HCT116 (cell line): ENCODE results near the gene WHAMM. TPM values are rescaled to one million over a fixed set of nuclear protein-coding genes. Genes with fewer than 3 reads are reported as not detected.

Experiments
- ATAC-seq: fragments of 200-7000 bp; cut with Tn5 transposase; 2 replicates; pipeline ENCODE4 v1.9.1; 2020; ENCODE audit warnings: mild to moderate bottlenecking, moderate library complexity
- BruUV-seq: library from RNA; stranded (reverse); fragments of 400-500 nt; replicated peaks from 2 replicates; lab custom pipeline; 2021; lab: Mats Ljungman, UMichigan
- CTCF ChIA-PET: fragments of 300-600 bp; sonication (Branson Sonifier 250); formaldehyde crosslinking; loops from one replicate; lab custom pipeline; 2021; ENCODE audit warnings: antibody characterized with exemption; lab: Charles Lee
- POLR2A ChIA-PET: fragments of 300-600, 350-600 bp; sonication (Branson Sonifier 250); formaldehyde crosslinking; loops from one replicate; lab custom pipeline; 2021; ENCODE audit warnings: antibody characterized with exemption; lab: Charles Lee
- RAD21 ChIA-PET, 2 experiments: fragments of 300-600 bp; sonication (Branson Sonifier 250); formaldehyde crosslinking; loops; one replicate each; lab custom pipeline; 2023; ENCODE audit warnings: low total read pairs in 2 of 2; ENCODE audit not compliant: uncharacterized antibody in 2 of 2, unreplicated experiment in 2 of 2, low non-redundant PET in 1 of 2; lab: Charles Lee
- DNase-seq: peaks from one replicate; pipeline ENCODE4 v3.0.0-alpha.2; 2010; ENCODE audit warnings: low read depth, low spot score
- H2AFZ ChIP-seq: fragments of 200-600 bp; shearing (Covaris generic), sonication (generic); 2 replicates; pipeline ENCODE4 v1.6.1; 2017; ENCODE audit warnings: low read depth, mixed run types, mixed read lengths, antibody characterized with exemption, low read length; ENCODE audit not compliant: poor library complexity, severe bottlenecking
- H3K27ac ChIP-seq: 2 replicates; pipeline ENCODE4 v1.5.1; 2012; ENCODE audit warnings: low read depth, low read length
- H3K27me3 ChIP-seq: fragments of 200-600 bp; sonication (generic); 2 replicates; pipeline ENCODE4 v1.6.1; 2016; ENCODE audit warnings: mixed run types, low read length, mixed read lengths; ENCODE audit not compliant: insufficient read depth
- H3K36me3 ChIP-seq, 2 experiments: fragments of 200-500 bp in 1 of 2; fragments of 200-600 bp in 1 of 2; sonication (Bioruptor generic) in 1 of 2; sonication (generic) in 1 of 2; 2 replicates each; pipeline versions ENCODE4 v1.5.1 to v1.6.1; 2014 to 2016; ENCODE audit warnings: low read length in 2 of 2, inconsistent platforms in 1 of 2, mixed read lengths in 1 of 2, mixed run types in 1 of 2; ENCODE audit not compliant: insufficient read depth in 2 of 2, control insufficient read depth in 1 of 2
- H3K4me1 ChIP-seq, 2 experiments: fragments of 200-600 bp in 1 of 2; sonication (generic) in 1 of 2; 2 replicates each; pipeline versions ENCODE4 v1.5.1 to v1.6.1; 2012 to 2017; ENCODE audit warnings: low read length in 2 of 2, inconsistent platforms in 1 of 2, mild to moderate bottlenecking in 1 of 2, mixed read lengths in 1 of 2, mixed run types in 1 of 2, moderate library complexity in 1 of 2; ENCODE audit not compliant: insufficient read depth in 2 of 2, control insufficient read depth in 1 of 2
- H3K4me2 ChIP-seq: fragments of 200-600 bp; sonication (generic); 2 replicates; pipeline ENCODE4 v1.6.1; 2017; ENCODE audit warnings: mixed run types, low read length, mixed read lengths
- H3K4me3 ChIP-seq, 2 experiments: fragments of 200-600 bp in 1 of 2; sonication (generic) in 1 of 2; replicated peaks in 1 of 2; 2 replicates each; pipeline ENCODE4 v1.5.1; 2011 to 2016; ENCODE audit warnings: low read length in 2 of 2, control low read depth in 1 of 2, low read depth in 1 of 2, mild to moderate bottlenecking in 1 of 2, mixed read lengths in 1 of 2, mixed run types in 1 of 2
- H3K79me2 ChIP-seq: fragments of 200-600 bp; sonication (generic); 2 replicates; pipeline ENCODE4 v1.6.1; 2017; ENCODE audit warnings: mild to moderate bottlenecking, mixed run types, low read length, moderate library complexity, mixed read lengths; ENCODE audit not compliant: insufficient read depth
- H3K9ac ChIP-seq: fragments of 200-600 bp; sonication (generic); 2 replicates; pipeline ENCODE4 v1.6.1; 2016; ENCODE audit warnings: low read length, mixed read lengths
- H3K9me2 ChIP-seq: fragments of 200-600 bp; sonication (generic), shearing (Covaris generic); 2 replicates; pipeline ENCODE4 v1.6.1; 2017; ENCODE audit warnings: mixed run types, mild to moderate bottlenecking, moderate library complexity; ENCODE audit not compliant: insufficient read depth
- H3K9me3 ChIP-seq, 2 experiments: fragments of 200-500 bp in 1 of 2; fragments of 200-600 bp in 1 of 2; sonication (Bioruptor generic) in 1 of 2; sonication (generic) in 1 of 2; 2 replicates each; pipeline ENCODE4 v1.6.1; 2014 to 2017; ENCODE audit warnings: low read length in 2 of 2, mixed read lengths in 2 of 2, inconsistent platforms in 1 of 2, low read depth in 1 of 2, mild to moderate bottlenecking in 1 of 2, mixed run types in 1 of 2, moderate library complexity in 1 of 2; ENCODE audit not compliant: control insufficient read depth in 1 of 2, insufficient read depth in 1 of 2
- H4K20me1 ChIP-seq: fragments of 200-600 bp; sonication (generic), shearing (Covaris generic); 2 replicates; pipeline ENCODE4 v1.6.1; 2017; ENCODE audit warnings: mixed run types, mild to moderate bottlenecking, moderate library complexity; ENCODE audit not compliant: insufficient read depth
- CBX3 ChIP-seq: IDR thresholded peaks from 2 replicates; pipeline ENCODE4 v1.6.1; 2012; ENCODE audit warnings: low read depth
- CEBPB ChIP-seq: IDR thresholded peaks from 2 replicates; pipeline ENCODE4 v1.6.1; 2012; ENCODE audit warnings: low read depth
- EGR1 ChIP-seq: IDR thresholded peaks from 2 replicates; pipeline ENCODE4 v1.6.1; 2012; ENCODE audit warnings: low read depth
- ELF1 ChIP-seq: IDR thresholded peaks from 2 replicates; pipeline ENCODE4 v1.6.1; 2012; ENCODE audit warnings: low read depth, borderline replicate concordance
- EZH2 ChIP-seq: fragments of 200-600 bp; sonication (generic); IDR thresholded peaks from 2 replicates; pipeline ENCODE4 v1.6.1; 2017; ENCODE audit warnings: antibody characterized with exemption, mixed run types
- FOSL1 ChIP-seq: IDR thresholded peaks from 2 replicates; pipeline ENCODE4 v1.6.1; 2012; ENCODE audit warnings: low read depth
- JUND ChIP-seq: IDR thresholded peaks from 2 replicates; pipeline ENCODE4 v1.6.1; 2012
- POLR2A ChIP-seq: IDR thresholded peaks from 2 replicates; pipeline ENCODE4 v1.7.0; 2011; ENCODE audit warnings: borderline replicate concordance; ENCODE audit not compliant: insufficient read depth, insufficient read length; ENCODE audit errors: extremely low read depth
- POLR2AphosphoS5 ChIP-seq: IDR thresholded peaks from 2 replicates; pipeline ENCODE4 v1.6.1; 2011; ENCODE audit warnings: mild to moderate bottlenecking, low read depth, low read length, moderate library complexity
- SIN3A ChIP-seq: IDR thresholded peaks from 2 replicates; pipeline ENCODE4 v1.6.1; 2012; ENCODE audit warnings: low read depth
- SP1 ChIP-seq: IDR thresholded peaks from 2 replicates; pipeline ENCODE4 v1.6.1; 2012; ENCODE audit warnings: low read depth
- SRF ChIP-seq: IDR thresholded peaks from 2 replicates; pipeline ENCODE4 v1.6.1; 2012; ENCODE audit warnings: low read depth
- YY1 ChIP-seq: IDR thresholded peaks from 2 replicates; pipeline ENCODE4 v1.6.1; 2011; ENCODE audit warnings: low read length, low read depth, moderate library complexity, mild to moderate bottlenecking; ENCODE audit not compliant: insufficient replicate concordance; ENCODE audit errors: extremely low read depth
- ZFX ChIP-seq: fragments of 450-650 bp; IDR thresholded peaks from 2 replicates; pipeline ENCODE4 v1.6.1; 2017
- intact Hi-C: fragments of 100-400 bp; cut with micrococcal nuclease; formaldehyde crosslinking; loops from 2 replicates; pipeline ENCODE4 v1.10.0; 2022
- total RNA-seq: library from RNA; stranded (reverse); gene quantifications from one replicate; pipeline ENCODE4 v1.2.1, GENCODE V29; 2021; ENCODE audit not compliant: unreplicated experiment
- TF ChIP-seq, protein P1 (sequence below): IDR thresholded peaks from 2 replicates; pipeline ENCODE4 v1.6.1; 2012; ENCODE audit warnings: low read depth
- TF ChIP-seq, protein P2 (sequence below): IDR thresholded peaks from 2 replicates; pipeline ENCODE4 v1.6.1; 2011; ENCODE audit warnings: mild to moderate bottlenecking, low read length, moderate library complexity; ENCODE audit not compliant: insufficient replicate concordance; ENCODE audit errors: extremely low read depth
- TF ChIP-seq, protein P3 (sequence below): IDR thresholded peaks from 2 replicates; pipeline ENCODE4 v1.6.1; 2012
- TF ChIP-seq, protein P4 (sequence below), 3 experiments: fragments of 200-600 bp in 1 of 3; sonication (generic) in 1 of 3; IDR thresholded peaks in 2 of 3; conservative IDR thresholded peaks in 1 of 3; 2 replicates each; pipeline ENCODE4 v1.5.1; 2012 to 2017; ENCODE audit warnings: low read depth in 2 of 3, low read length in 2 of 3, antibody characterized with exemption in 1 of 3, borderline replicate concordance in 1 of 3, control low read depth in 1 of 3, mild to moderate bottlenecking in 1 of 3, mixed read lengths in 1 of 3, mixed run types in 1 of 3, moderate library complexity in 1 of 3; ENCODE audit not compliant: insufficient read depth in 1 of 3

The WHAMM gene
- total RNA-seq, 1 experiment from 2014 or later = 7.1 TPM

DNA sequence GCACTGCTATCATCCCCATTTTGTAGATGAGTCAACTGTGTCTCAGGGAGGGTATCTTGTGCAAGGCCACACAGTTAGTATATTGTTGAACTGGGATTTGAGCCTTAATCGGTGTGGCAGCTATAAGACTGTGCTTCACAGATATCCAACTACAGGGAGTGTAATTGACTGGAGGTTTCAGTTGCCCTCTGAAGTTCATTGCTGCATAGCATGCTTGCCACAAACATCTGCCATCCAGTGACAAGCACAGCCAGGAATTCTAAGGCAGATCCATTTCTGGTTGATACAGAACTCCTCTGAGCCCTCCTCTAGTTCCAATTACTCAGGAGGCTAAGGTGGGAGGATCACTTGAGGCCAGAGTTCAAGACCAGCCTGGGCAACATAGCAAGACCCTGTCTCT is 19.9 kb upstream of the WHAMM start:
- no peak for ATAC-seq
- Histone ChIP-seq H3K27ac (no peak overlapping the region), H3K4me3 (no peak overlapping the region), H2AFZ (no peak overlapping the region), H3K9ac (no peak overlapping the region), H3K9me2 (no peaks in the 10 kb centered on the region), H3K27me3 (no peaks in the 10 kb centered on the region), H4K20me1 (no peaks in the 10 kb centered on the region), H3K4me1 (no peaks in the 10 kb centered on the region), H3K4me2 (no peak overlapping the region), H3K36me3 (no peaks in the 10 kb centered on the region), H3K79me2 (no peaks in the 10 kb centered on the region), H3K9me3 (no peaks in the 10 kb centered on the region)
- ChIA-PET POLR2A (no interaction called here), CTCF (no interaction called here), RAD21 (no interaction called here)
- DNase-seq = no peak
- TF ChIP-seq JUND (no peak), EZH2 (no peak), SP1 (no peak), CBX3 (no peak), FOSL1 (no peak), YY1 (no peak), POLR2AphosphoS5 (no peak), POLR2A (no peak), SIN3A (no peak), CEBPB (no peak), SRF (no peak), ZFX (no peak), EGR1 (no peak), ELF1 (no peak)
- TF ChIP-seq, protein P1, sequence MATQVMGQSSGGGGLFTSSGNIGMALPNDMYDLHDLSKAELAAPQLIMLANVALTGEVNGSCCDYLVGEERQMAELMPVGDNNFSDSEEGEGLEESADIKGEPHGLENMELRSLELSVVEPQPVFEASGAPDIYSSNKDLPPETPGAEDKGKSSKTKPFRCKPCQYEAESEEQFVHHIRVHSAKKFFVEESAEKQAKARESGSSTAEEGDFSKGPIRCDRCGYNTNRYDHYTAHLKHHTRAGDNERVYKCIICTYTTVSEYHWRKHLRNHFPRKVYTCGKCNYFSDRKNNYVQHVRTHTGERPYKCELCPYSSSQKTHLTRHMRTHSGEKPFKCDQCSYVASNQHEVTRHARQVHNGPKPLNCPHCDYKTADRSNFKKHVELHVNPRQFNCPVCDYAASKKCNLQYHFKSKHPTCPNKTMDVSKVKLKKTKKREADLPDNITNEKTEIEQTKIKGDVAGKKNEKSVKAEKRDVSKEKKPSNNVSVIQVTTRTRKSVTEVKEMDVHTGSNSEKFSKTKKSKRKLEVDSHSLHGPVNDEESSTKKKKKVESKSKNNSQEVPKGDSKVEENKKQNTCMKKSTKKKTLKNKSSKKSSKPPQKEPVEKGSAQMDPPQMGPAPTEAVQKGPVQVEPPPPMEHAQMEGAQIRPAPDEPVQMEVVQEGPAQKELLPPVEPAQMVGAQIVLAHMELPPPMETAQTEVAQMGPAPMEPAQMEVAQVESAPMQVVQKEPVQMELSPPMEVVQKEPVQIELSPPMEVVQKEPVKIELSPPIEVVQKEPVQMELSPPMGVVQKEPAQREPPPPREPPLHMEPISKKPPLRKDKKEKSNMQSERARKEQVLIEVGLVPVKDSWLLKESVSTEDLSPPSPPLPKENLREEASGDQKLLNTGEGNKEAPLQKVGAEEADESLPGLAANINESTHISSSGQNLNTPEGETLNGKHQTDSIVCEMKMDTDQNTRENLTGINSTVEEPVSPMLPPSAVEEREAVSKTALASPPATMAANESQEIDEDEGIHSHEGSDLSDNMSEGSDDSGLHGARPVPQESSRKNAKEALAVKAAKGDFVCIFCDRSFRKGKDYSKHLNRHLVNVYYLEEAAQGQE = no peak
- TF ChIP-seq, protein P2, sequence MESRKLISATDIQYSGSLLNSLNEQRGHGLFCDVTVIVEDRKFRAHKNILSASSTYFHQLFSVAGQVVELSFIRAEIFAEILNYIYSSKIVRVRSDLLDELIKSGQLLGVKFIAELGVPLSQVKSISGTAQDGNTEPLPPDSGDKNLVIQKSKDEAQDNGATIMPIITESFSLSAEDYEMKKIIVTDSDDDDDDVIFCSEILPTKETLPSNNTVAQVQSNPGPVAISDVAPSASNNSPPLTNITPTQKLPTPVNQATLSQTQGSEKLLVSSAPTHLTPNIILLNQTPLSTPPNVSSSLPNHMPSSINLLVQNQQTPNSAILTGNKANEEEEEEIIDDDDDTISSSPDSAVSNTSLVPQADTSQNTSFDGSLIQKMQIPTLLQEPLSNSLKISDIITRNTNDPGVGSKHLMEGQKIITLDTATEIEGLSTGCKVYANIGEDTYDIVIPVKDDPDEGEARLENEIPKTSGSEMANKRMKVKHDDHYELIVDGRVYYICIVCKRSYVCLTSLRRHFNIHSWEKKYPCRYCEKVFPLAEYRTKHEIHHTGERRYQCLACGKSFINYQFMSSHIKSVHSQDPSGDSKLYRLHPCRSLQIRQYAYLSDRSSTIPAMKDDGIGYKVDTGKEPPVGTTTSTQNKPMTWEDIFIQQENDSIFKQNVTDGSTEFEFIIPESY = no peak
- TF ChIP-seq, protein P3, sequence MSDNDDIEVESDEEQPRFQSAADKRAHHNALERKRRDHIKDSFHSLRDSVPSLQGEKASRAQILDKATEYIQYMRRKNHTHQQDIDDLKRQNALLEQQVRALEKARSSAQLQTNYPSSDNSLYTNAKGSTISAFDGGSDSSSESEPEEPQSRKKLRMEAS = no peak
- TF ChIP-seq, protein P4, sequence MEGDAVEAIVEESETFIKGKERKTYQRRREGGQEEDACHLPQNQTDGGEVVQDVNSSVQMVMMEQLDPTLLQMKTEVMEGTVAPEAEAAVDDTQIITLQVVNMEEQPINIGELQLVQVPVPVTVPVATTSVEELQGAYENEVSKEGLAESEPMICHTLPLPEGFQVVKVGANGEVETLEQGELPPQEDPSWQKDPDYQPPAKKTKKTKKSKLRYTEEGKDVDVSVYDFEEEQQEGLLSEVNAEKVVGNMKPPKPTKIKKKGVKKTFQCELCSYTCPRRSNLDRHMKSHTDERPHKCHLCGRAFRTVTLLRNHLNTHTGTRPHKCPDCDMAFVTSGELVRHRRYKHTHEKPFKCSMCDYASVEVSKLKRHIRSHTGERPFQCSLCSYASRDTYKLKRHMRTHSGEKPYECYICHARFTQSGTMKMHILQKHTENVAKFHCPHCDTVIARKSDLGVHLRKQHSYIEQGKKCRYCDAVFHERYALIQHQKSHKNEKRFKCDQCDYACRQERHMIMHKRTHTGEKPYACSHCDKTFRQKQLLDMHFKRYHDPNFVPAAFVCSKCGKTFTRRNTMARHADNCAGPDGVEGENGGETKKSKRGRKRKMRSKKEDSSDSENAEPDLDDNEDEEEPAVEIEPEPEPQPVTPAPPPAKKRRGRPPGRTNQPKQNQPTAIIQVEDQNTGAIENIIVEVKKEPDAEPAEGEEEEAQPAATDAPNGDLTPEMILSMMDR (IDR thresholded peaks at IDR 0.05 in 2 of 3, conservative IDR thresholded peaks at IDR 0.05 in 1 of 3; ENCODE audit: borderline replicate concordance in 1 of 3, insufficient read depth in 1 of 3, low read depth in 2 of 3, low read length in 2 of 3) = no peak
- intact Hi-C loops = loop anchor here (10.0 kb wide), 1 partner anchor 65 kb away; no protein-coding TSS in a partner anchor
- no TSS peak for BruUV-seq
